GM23338 (cell line): Measurements from ENCODE around the gene TCEAL3. TPM values are rescaled to one million over a fixed set of nuclear protein-coding genes. Genes with fewer than 3 reads are reported as not detected.

Experiments used
- ATAC-seq: fragments of 200-7000 bp; cut with Tn5 transposase; 3 replicates; pipeline ENCODE4 v1.9.1; 2020
- DNase-seq: peaks from one replicate; pipeline ENCODE4 v3.0.0-alpha.2; 2015; ENCODE audit warnings: low spot score
- H2AFZ ChIP-seq: fragments of 200-600 bp; sonication (generic); 2 replicates; pipeline ENCODE4 v1.8.0; 2016; ENCODE audit warnings: antibody characterized with exemption, mild to moderate bottlenecking, moderate library complexity
- H3F3A ChIP-seq: fragments of 200-600 bp; sonication (generic); replicated peaks from 2 replicates; pipeline ENCODE4 v1.8.0; 2017; ENCODE audit warnings: antibody characterized with exemption, mixed run types, low read depth
- H3K27ac ChIP-seq: fragments of 200-600 bp; sonication (generic); 2 replicates; pipeline ENCODE4 v1.6.1; 2016; ENCODE audit warnings: low read depth
- H3K27me3 ChIP-seq: fragments of 200-600 bp; sonication (generic); 2 replicates; pipeline ENCODE4 v1.8.0; 2016; ENCODE audit warnings: mild to moderate bottlenecking, mixed run types, moderate library complexity; ENCODE audit not compliant: insufficient read depth
- H3K36me3 ChIP-seq: fragments of 200-600 bp; sonication (generic); 2 replicates; pipeline ENCODE4 v1.8.0; 2016; ENCODE audit warnings: mild to moderate bottlenecking; ENCODE audit not compliant: insufficient read depth
- H3K4me1 ChIP-seq: fragments of 200-600 bp; sonication (generic); 2 replicates; pipeline ENCODE4 v1.8.0; 2016; ENCODE audit warnings: mild to moderate bottlenecking, moderate library complexity; ENCODE audit not compliant: insufficient read depth
- H3K4me2 ChIP-seq: fragments of 200-600 bp; sonication (generic); 2 replicates; pipeline ENCODE4 v1.7.1; 2017; ENCODE audit warnings: mixed run types
- H3K4me3 ChIP-seq: fragments of 200-600 bp; sonication (generic); 2 replicates; pipeline ENCODE4 v1.6.1; 2016; ENCODE audit warnings: mixed run types
- H3K79me2 ChIP-seq: fragments of 200-600 bp; sonication (generic); replicated peaks from 2 replicates; pipeline ENCODE4 v1.8.0; 2017; ENCODE audit warnings: mild to moderate bottlenecking; ENCODE audit not compliant: insufficient read depth
- H3K9me2 ChIP-seq: fragments of 200-600 bp; sonication (generic); 2 replicates; pipeline ENCODE4 v1.8.0; 2017; ENCODE audit not compliant: insufficient read depth
- H4K20me1 ChIP-seq: fragments of 200-600 bp; sonication (generic); replicated peaks from 2 replicates; pipeline ENCODE4 v1.8.0; 2017; ENCODE audit warnings: mild to moderate bottlenecking; ENCODE audit not compliant: insufficient read depth
- H3K27ac Mint-ChIP-seq: 2 replicates; pipeline ENCODE4 v1.8.0; 2020; ENCODE audit warnings: inconsistent platforms, mild to moderate bottlenecking, moderate library complexity, mixed read lengths
- H3K27me3 Mint-ChIP-seq: 3 replicates; pipeline ENCODE4 v1.8.0; 2022; ENCODE audit warnings: low read depth, mild to moderate bottlenecking, moderate library complexity, mixed read lengths, inconsistent platforms; ENCODE audit not compliant: insufficient read depth, poor library complexity
- H3K36me3 Mint-ChIP-seq: 3 replicates; pipeline ENCODE4 v1.8.0; 2021; ENCODE audit warnings: low read depth, mild to moderate bottlenecking, inconsistent platforms, moderate library complexity, mixed read lengths
- H3K4me1 Mint-ChIP-seq: 3 replicates; pipeline ENCODE4 v1.8.0; 2020; ENCODE audit warnings: mild to moderate bottlenecking, inconsistent platforms, mixed read lengths
- H3K4me3 Mint-ChIP-seq: 3 replicates; pipeline ENCODE4 v1.8.0; 2021; ENCODE audit warnings: moderate library complexity, mild to moderate bottlenecking, inconsistent platforms, mixed read lengths
- H3K9me3 Mint-ChIP-seq: 3 replicates; pipeline ENCODE4 v1.8.0; 2020; ENCODE audit warnings: moderate library complexity, mild to moderate bottlenecking, inconsistent platforms, mixed read lengths
- CREB1 ChIP-seq: fragments of 250-450 bp; sonication (Bioruptor Pico); IDR thresholded peaks from 2 replicates; pipeline ENCODE4 v1.5.0; 2020; ENCODE audit warnings: low read depth, mild to moderate bottlenecking, moderate library complexity
- ETS1 ChIP-seq: IDR thresholded peaks from 2 replicates; pipeline ENCODE4 v1.6.1; 2016; ENCODE audit warnings: antibody characterized with exemption
- EZH2 ChIP-seq: fragments of 200-600 bp; sonication (generic); IDR thresholded peaks from one replicate; pipeline ENCODE4 v1.8.0; 2017; ENCODE audit warnings: antibody characterized with exemption, mild to moderate bottlenecking, low read depth; ENCODE audit not compliant: unreplicated experiment
- EZH2phosphoT487 ChIP-seq: fragments of 200-600 bp; sonication (generic); IDR thresholded peaks from one replicate; pipeline ENCODE4 v1.8.1; 2018; ENCODE audit warnings: antibody characterized with exemption; ENCODE audit not compliant: unreplicated experiment
- JUNB ChIP-seq: IDR thresholded peaks from one replicate; pipeline ENCODE4 v1.6.1; 2016; ENCODE audit warnings: antibody characterized with exemption; ENCODE audit not compliant: unreplicated experiment
- NANOG ChIP-seq: IDR thresholded peaks from 2 replicates; pipeline ENCODE4 v1.6.1; 2016; ENCODE audit warnings: antibody characterized with exemption, borderline replicate concordance
- POLR2AphosphoS5 ChIP-seq: IDR thresholded peaks from 2 replicates; pipeline ENCODE4 v1.6.1; 2016; ENCODE audit warnings: antibody characterized with exemption, low read depth
- REST ChIP-seq: IDR thresholded peaks from one replicate; pipeline ENCODE4 v1.6.1; 2018; ENCODE audit warnings: antibody characterized with exemption; ENCODE audit not compliant: unreplicated experiment
- STAT1 ChIP-seq: IDR thresholded peaks from one replicate; pipeline ENCODE4 v1.6.1; 2016; ENCODE audit warnings: antibody characterized with exemption; ENCODE audit not compliant: unreplicated experiment
- ZNF114 ChIP-seq: fragments of 250-450 bp; sonication (Bioruptor Pico); IDR thresholded peaks from 2 replicates; pipeline ENCODE4 v1.5.0; 2020; ENCODE audit warnings: mild to moderate bottlenecking, moderate library complexity
- ZNF331 ChIP-seq: fragments of 250-450 bp; sonication (Bioruptor Pico); IDR thresholded peaks from 2 replicates; pipeline ENCODE4 v1.5.0; 2020; ENCODE audit warnings: low read depth, mild to moderate bottlenecking, moderate library complexity
- polyA plus RNA-seq: library from polyadenylated mRNA; unstranded; fragments of >200 nt; fragmentation: Nextera tagmentation; extraction: Ambion mirVana; gene quantifications from 2 replicates; pipeline ENCODE4 v1.2.1, GENCODE V29; 2016
- total RNA-seq: library from RNA; depleted of rRNA; stranded (reverse); fragments of >200 nt; shearing (Covaris generic); gene quantifications from 2 replicates; pipeline ENCODE4 v1.2.3, GENCODE V29; 2014
- TF ChIP-seq, protein P1 (sequence below), 2 experiments: fragments of 200-600 bp in 1 of 2; sonication (generic) in 1 of 2; conservative IDR thresholded peaks; 2 replicates each; pipeline versions ENCODE4 v1.5.1 to v1.6.1; 2016 to 2017; ENCODE audit warnings: antibody characterized with exemption in 2 of 2, low read depth in 2 of 2, mild to moderate bottlenecking in 2 of 2, moderate library complexity in 1 of 2
- TF ChIP-seq, protein P2 (sequence below): fragments of 250-450 bp; sonication (Bioruptor Pico); IDR thresholded peaks from 2 replicates; pipeline ENCODE4 v1.5.0; 2020; ENCODE audit warnings: mild to moderate bottlenecking, moderate library complexity

The TCEAL3 gene
- total and polyA plus RNA-seq, 2 experiments from 2014 or later: 5.2 to 31.1 TPM

DNA sequence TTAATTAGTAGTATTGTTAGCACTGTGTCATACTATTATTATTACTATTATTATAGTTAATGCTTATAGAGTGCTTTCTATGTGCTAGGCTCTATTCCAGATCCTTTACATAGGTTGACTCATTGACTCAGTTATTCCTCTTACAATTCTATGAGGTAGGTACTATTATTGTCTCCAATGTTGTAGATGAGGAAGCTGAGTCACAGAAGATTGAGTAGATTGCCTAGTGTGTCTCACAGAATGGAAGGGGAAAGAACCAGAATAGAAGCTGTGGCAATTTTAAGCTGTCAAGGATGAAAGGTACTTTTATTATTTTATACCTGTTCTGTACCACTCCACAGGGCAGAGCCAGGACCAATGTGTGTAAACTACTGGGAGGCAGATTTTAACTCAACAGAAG lies 19.1 kb downstream of the TCEAL3 start:
- Histone ChIP-seq H2AFZ (no peak overlapping the region), H3K4me3 (no peak overlapping the region), H3K9me2 (no peaks in the 10 kb centered on the region), H3K27ac (no peak overlapping the region), H3F3A (no peaks in the 10 kb centered on the region), H4K20me1 (no peaks in the 10 kb centered on the region), H3K4me1 (peaks cover 4% of the 10 kb centered on the region; the same call in 1 of the 2 replicates), H3K27me3 (no peaks in the 10 kb centered on the region), H3K36me3 (no peaks in the 10 kb centered on the region), H3K79me2 (no peaks in the 10 kb centered on the region), H3K4me2 (no peak overlapping the region)
- no peak for TF ChIP-seq POLR2AphosphoS5
- no peak for TF ChIP-seq EZH2phosphoT487
- no peak for TF ChIP-seq ETS1
- TF ChIP-seq ZNF114 (CRISPR knock-in tag): no peak
- TF ChIP-seq, protein P1, sequence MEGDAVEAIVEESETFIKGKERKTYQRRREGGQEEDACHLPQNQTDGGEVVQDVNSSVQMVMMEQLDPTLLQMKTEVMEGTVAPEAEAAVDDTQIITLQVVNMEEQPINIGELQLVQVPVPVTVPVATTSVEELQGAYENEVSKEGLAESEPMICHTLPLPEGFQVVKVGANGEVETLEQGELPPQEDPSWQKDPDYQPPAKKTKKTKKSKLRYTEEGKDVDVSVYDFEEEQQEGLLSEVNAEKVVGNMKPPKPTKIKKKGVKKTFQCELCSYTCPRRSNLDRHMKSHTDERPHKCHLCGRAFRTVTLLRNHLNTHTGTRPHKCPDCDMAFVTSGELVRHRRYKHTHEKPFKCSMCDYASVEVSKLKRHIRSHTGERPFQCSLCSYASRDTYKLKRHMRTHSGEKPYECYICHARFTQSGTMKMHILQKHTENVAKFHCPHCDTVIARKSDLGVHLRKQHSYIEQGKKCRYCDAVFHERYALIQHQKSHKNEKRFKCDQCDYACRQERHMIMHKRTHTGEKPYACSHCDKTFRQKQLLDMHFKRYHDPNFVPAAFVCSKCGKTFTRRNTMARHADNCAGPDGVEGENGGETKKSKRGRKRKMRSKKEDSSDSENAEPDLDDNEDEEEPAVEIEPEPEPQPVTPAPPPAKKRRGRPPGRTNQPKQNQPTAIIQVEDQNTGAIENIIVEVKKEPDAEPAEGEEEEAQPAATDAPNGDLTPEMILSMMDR (conservative IDR thresholded peaks at IDR 0.05; ENCODE audit: low read depth in 2 of 2): no peak
- TF ChIP-seq JUNB: no peak
- TF ChIP-seq CREB1 (CRISPR knock-in tag): no peak
- TF ChIP-seq ZNF331 (CRISPR knock-in tag): no peak
- no peak for TF ChIP-seq REST
- TF ChIP-seq, protein P2, sequence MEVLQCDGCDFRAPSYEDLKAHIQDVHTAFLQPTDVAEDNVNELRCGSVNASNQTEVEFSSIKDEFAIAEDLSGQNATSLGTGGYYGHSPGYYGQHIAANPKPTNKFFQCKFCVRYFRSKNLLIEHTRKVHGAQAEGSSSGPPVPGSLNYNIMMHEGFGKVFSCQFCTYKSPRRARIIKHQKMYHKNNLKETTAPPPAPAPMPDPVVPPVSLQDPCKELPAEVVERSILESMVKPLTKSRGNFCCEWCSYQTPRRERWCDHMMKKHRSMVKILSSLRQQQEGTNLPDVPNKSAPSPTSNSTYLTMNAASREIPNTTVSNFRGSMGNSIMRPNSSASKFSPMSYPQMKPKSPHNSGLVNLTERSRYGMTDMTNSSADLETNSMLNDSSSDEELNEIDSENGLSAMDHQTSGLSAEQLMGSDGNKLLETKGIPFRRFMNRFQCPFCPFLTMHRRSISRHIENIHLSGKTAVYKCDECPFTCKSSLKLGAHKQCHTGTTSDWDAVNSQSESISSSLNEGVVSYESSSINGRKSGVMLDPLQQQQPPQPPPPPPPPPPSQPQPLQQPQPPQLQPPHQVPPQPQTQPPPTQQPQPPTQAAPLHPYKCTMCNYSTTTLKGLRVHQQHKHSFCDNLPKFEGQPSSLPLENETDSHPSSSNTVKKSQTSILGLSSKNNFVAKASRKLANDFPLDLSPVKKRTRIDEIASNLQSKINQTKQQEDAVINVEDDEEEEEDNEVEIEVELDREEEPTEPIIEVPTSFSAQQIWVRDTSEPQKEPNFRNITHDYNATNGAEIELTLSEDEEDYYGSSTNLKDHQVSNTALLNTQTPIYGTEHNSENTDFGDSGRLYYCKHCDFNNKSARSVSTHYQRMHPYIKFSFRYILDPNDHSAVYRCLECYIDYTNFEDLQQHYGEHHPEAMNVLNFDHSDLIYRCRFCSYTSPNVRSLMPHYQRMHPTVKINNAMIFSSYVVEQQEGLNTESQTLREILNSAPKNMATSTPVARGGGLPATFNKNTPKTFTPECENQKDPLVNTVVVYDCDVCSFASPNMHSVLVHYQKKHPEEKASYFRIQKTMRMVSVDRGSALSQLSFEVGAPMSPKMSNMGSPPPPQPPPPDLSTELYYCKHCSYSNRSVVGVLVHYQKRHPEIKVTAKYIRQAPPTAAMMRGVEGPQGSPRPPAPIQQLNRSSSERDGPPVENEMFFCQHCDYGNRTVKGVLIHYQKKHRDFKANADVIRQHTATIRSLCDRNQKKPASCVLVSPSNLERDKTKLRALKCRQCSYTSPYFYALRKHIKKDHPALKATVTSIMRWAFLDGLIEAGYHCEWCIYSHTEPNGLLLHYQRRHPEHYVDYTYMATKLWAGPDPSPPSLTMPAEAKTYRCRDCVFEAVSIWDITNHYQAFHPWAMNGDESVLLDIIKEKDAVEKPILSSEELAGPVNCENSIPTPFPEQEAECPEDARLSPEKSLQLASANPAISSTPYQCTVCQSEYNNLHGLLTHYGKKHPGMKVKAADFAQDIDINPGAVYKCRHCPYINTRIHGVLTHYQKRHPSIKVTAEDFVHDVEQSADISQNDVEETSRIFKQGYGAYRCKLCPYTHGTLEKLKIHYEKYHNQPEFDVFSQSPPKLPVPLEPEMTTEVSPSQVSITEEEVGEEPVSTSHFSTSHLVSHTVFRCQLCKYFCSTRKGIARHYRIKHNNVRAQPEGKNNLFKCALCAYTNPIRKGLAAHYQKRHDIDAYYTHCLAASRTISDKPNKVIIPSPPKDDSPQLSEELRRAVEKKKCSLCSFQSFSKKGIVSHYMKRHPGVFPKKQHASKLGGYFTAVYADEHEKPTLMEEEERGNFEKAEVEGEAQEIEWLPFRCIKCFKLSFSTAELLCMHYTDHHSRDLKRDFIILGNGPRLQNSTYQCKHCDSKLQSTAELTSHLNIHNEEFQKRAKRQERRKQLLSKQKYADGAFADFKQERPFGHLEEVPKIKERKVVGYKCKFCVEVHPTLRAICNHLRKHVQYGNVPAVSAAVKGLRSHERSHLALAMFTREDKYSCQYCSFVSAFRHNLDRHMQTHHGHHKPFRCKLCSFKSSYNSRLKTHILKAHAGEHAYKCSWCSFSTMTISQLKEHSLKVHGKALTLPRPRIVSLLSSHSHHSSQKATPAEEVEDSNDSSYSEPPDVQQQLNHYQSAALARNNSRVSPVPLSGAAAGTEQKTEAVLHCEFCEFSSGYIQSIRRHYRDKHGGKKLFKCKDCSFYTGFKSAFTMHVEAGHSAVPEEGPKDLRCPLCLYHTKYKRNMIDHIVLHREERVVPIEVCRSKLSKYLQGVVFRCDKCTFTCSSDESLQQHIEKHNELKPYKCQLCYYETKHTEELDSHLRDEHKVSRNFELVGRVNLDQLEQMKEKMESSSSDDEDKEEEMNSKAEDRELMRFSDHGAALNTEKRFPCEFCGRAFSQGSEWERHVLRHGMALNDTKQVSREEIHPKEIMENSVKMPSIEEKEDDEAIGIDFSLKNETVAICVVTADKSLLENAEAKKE (CRISPR knock-in tag): no peak
- no peak for TF ChIP-seq EZH2
- no peak for TF ChIP-seq STAT1
- no peak for TF ChIP-seq NANOG
- Mint-ChIP-seq H3K27ac (no peak overlapping the region), H3K27me3 (peaks cover 8% of the 10 kb centered on the region), H3K4me1 (peaks cover 13% of the 10 kb centered on the region; the same call in 2 of the 3 replicates), H3K9me3 (no peaks in the 10 kb centered on the region; the same call in 2 of the 3 replicates), H3K36me3 (no peaks in the 10 kb centered on the region; the same call in 2 of the 3 replicates), H3K4me3 (no peak overlapping the region)
- DNase-seq (no peak), ATAC-seq (no peak)
